Endothelial cell of umbilical vein (primary cell): ENCODE data around the gene DDX3X. TPM values are rescaled to one million over a fixed set of nuclear protein-coding genes. Genes with fewer than 3 reads are reported as not detected.

ENCODE experiments used
- BruUV-seq: library from RNA; stranded (reverse); fragments of 400-500 nt; replicated peaks from 2 replicates; lab custom pipeline; 2021; lab: Mats Ljungman, UMichigan
- CTCF ChIA-PET: fragments of 300-600, 350-600 bp; sonication (Branson Sonifier 250); formaldehyde crosslinking; loops from one replicate; lab custom pipeline; 2021; ENCODE audit warnings: antibody characterized with exemption, inconsistent platforms; lab: Charles Lee
- POLR2A ChIA-PET: fragments of 300-600, 350-600 bp; sonication (Branson Sonifier 250); formaldehyde crosslinking; loops from one replicate; lab custom pipeline; 2021; ENCODE audit warnings: antibody characterized with exemption, inconsistent platforms; lab: Charles Lee
- DNase-seq: peaks from one replicate; pipeline ENCODE4 v3.0.0-alpha.2; 2011; ENCODE audit warnings: low read depth, low spot score
- FAIRE-seq: peaks from 2 replicates; lab custom pipeline; 2011; peaks lifted over from hg19 to GRCh38; lab: Jason Lieb, UNC
- H2AFZ ChIP-seq: 2 replicates; pipeline ENCODE4 v1.6.0; 2012; ENCODE audit warnings: low read depth, low read length, control low read depth, inconsistent platforms
- H3K27ac ChIP-seq: 2 replicates; pipeline ENCODE4 v1.5.1; 2011; ENCODE audit warnings: low read depth, mild to moderate bottlenecking, control low read depth, low read length, moderate library complexity; ENCODE audit not compliant: insufficient read depth
- H3K27me3 ChIP-seq, 2 experiments: 2 replicates each; pipeline versions ENCODE4 v1.6.0 to v1.6.1; 2011; ENCODE audit warnings: low read length in 2 of 2, mixed read lengths in 1 of 2; ENCODE audit not compliant: control insufficient read depth in 2 of 2, insufficient read depth in 2 of 2
- H3K36me3 ChIP-seq, 2 experiments: 2 replicates in 1 of 2; 3 replicates in 1 of 2; pipeline ENCODE4 v1.5.1; 2011; ENCODE audit warnings: low read length in 2 of 2, mild to moderate bottlenecking in 1 of 2, moderate library complexity in 1 of 2; ENCODE audit not compliant: control insufficient read depth in 2 of 2, insufficient read depth in 2 of 2; ENCODE audit errors: extremely low read depth in 1 of 2
- H3K4me1 ChIP-seq: 3 replicates; pipeline ENCODE4 v1.5.1; 2011; ENCODE audit warnings: mild to moderate bottlenecking, low read length; ENCODE audit not compliant: control insufficient read depth, insufficient read depth; ENCODE audit errors: extremely low read depth
- H3K4me2 ChIP-seq: 2 replicates; pipeline ENCODE4 v1.6.1; 2011; ENCODE audit warnings: low read length, control low read depth, mixed read lengths; ENCODE audit not compliant: insufficient read depth
- H3K4me3 ChIP-seq, 3 experiments: fragments of 200-600 bp in 1 of 3; sonication (generic), shearing (Covaris generic) in 1 of 3; replicated peaks in 1 of 3; 2 replicates each; pipeline ENCODE4 v1.5.1; 2011 to 2016; ENCODE audit warnings: control low read depth in 3 of 3, low read length in 3 of 3, mild to moderate bottlenecking in 2 of 3, inconsistent platforms in 1 of 3, low read depth in 1 of 3, moderate library complexity in 1 of 3; ENCODE audit not compliant: insufficient read depth in 1 of 3
- H3K79me2 ChIP-seq: 2 replicates; pipeline ENCODE4 v1.6.0; 2012; ENCODE audit warnings: low read length, inconsistent platforms; ENCODE audit not compliant: control insufficient read depth, insufficient read depth
- H3K9ac ChIP-seq: replicated peaks from 2 replicates; pipeline ENCODE3; 2011; ENCODE audit warnings: low read length, control low read depth; ENCODE audit not compliant: insufficient read depth; ENCODE audit errors: extremely low read depth
- H3K9me1 ChIP-seq: replicated peaks from 3 replicates; pipeline ENCODE4 v1.6.0; 2011; ENCODE audit warnings: mild to moderate bottlenecking, low read length; ENCODE audit not compliant: control insufficient read depth, insufficient read depth; ENCODE audit errors: extremely low read depth
- H3K9me3 ChIP-seq: replicated peaks from 2 replicates; pipeline ENCODE4 v1.5.1; 2012; ENCODE audit warnings: low read length, inconsistent platforms; ENCODE audit not compliant: control insufficient read depth, insufficient read depth
- H4K20me1 ChIP-seq: replicated peaks from 2 replicates; pipeline ENCODE3; 2011; ENCODE audit warnings: mild to moderate bottlenecking, low read length; ENCODE audit not compliant: control insufficient read depth, insufficient read depth; ENCODE audit errors: extremely low read depth
- CTCF ChIP-seq, 2 donors: IDR thresholded peaks; 1 replicate in 1 of 2; 2 replicates in 1 of 2; pipeline ENCODE4 v1.5.1; 2011; ENCODE audit warnings: low read length in 2 of 2, mild to moderate bottlenecking in 2 of 2, moderate library complexity in 2 of 2, control low read depth in 1 of 2, inconsistent platforms in 1 of 2, low read depth in 1 of 2; ENCODE audit not compliant: insufficient read depth in 1 of 2; ENCODE audit errors: extremely low read depth in 1 of 2
- EZH2 ChIP-seq: IDR thresholded peaks from 2 replicates; pipeline ENCODE4 v1.6.1; 2012; ENCODE audit warnings: borderline replicate concordance, low read depth, mild to moderate bottlenecking, moderate library complexity, low read length, inconsistent platforms; ENCODE audit not compliant: severe bottlenecking
- FOS ChIP-seq: IDR thresholded peaks from 2 replicates; pipeline ENCODE4 v1.6.1; 2011; ENCODE audit warnings: mild to moderate bottlenecking, low read length, moderate library complexity, borderline replicate concordance; ENCODE audit not compliant: insufficient read depth
- GATA2 ChIP-seq: IDR thresholded peaks from 2 replicates; pipeline ENCODE4 v1.7.0; 2011; ENCODE audit warnings: low read depth, mild to moderate bottlenecking, moderate library complexity, mixed read lengths, low read length; ENCODE audit not compliant: insufficient read length, insufficient read depth
- JUN ChIP-seq: IDR thresholded peaks from 2 replicates; pipeline ENCODE4 v1.6.1; 2011; ENCODE audit warnings: borderline replicate concordance, low read depth; ENCODE audit not compliant: insufficient read length, insufficient read depth
- MAX ChIP-seq: IDR thresholded peaks from 2 replicates; pipeline ENCODE4 v1.6.1; 2011; ENCODE audit not compliant: insufficient read depth, insufficient read length
- MYC ChIP-seq: IDR thresholded peaks from one replicate; pipeline ENCODE4 v1.6.1; 2011; ENCODE audit warnings: mild to moderate bottlenecking, low read depth, low read length
- POLR2A ChIP-seq: IDR thresholded peaks from 2 replicates; pipeline ENCODE4 v1.6.1; 2012; ENCODE audit warnings: low read depth, mild to moderate bottlenecking, control low read depth, low read length
- POLR2AphosphoS5 ChIP-seq: IDR thresholded peaks from 2 replicates; pipeline ENCODE4 v1.6.1; 2012; ENCODE audit warnings: low read depth, mild to moderate bottlenecking, control low read depth, low read length, moderate library complexity; ENCODE audit not compliant: insufficient read depth
- dilution Hi-C: fragments of 300-500 bp; cut with MboI; formaldehyde crosslinking; loops from one replicate; pipeline ENCODE4 v1.15.0; 2019; ENCODE audit warnings: low sequenced_read_pairs; ENCODE audit not compliant: extremely low pct_ligation_motif_present
- intact Hi-C: fragments of 100-400 bp; cut with micrococcal nuclease; formaldehyde crosslinking; loops from one replicate; pipeline ENCODE4 v1.10.0; 2022
- polyA plus RNA-seq, 4 experiments: library from polyadenylated mRNA; depleted of rRNA in 3 of 4; stranded (reverse) in 3 of 4; unstranded in 1 of 4; fragments of >200 nt; gene quantifications; 2 replicates each; pipeline versions ENCODE4 v1.2.1 to v1.2.3, GENCODE V29; 2011 to 2012; ENCODE audit warnings: missing spikeins in 1 of 4
- total RNA-seq: library from RNA; stranded (reverse); gene quantifications from 2 replicates; pipeline ENCODE4 v1.2.3, GENCODE V29; 2021

DDX3X gene
- total and polyA plus RNA-seq, 2 donors (not counting 3 experiments of a cell fraction or from before 2014, with no cell fraction given), result 48.5 to 300 TPM

DNA sequence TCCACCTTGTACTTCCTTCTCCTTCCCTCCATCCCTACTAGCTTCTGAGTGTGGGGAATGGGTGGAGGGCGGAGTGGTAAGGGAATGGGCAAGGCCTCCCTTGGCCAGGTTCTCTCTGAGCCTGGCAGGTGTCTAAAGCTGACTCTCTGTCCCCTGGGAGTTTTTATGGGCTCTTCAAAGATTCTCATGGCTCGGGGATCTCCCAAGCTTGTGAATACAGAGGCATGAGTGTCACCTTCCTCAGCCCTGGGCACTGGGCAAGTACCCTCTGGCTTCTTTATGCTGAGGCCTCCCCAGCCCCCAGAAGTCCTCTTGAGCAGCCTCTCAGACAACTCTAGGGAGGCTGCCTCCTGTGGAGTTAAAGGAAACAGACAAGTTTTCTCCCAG is 32.5 kb upstream of the DDX3X start:
- Histone ChIP-seq H3K27ac (peak overlapping the region; percentile 65), H3K9me3 (no peaks in the 10 kb centered on the region), H3K9me1 (no peaks in the 10 kb centered on the region), H3K27me3 (no peaks in the 10 kb centered on the region), H3K4me2 (peak overlapping the region; percentile 42), H3K4me3 (no peak overlapping the region), H4K20me1 (no peaks in the 10 kb centered on the region), H3K79me2 (no peaks in the 10 kb centered on the region), H3K9ac (no peak overlapping the region), H2AFZ (no peak overlapping the region), H3K4me1 (peaks cover 16% of the 10 kb centered on the region), H3K36me3 (no peaks in the 10 kb centered on the region)
- FAIRE-seq, result peak; percentile 86
- DNase-seq, result no peak
- intact Hi-C loops, result loop anchor here (2.0 kb wide), 1 partner anchor 31 kb away; no protein-coding TSS in a partner anchor
- TF ChIP-seq POLR2AphosphoS5 (no peak), JUN (no peak), POLR2A (no peak), MAX (no peak), GATA2 (no peak), EZH2 (no peak), FOS (no peak), CTCF (IDR thresholded peaks at IDR 0.05; ENCODE audit: extremely low read depth in 1 of 2, insufficient read depth in 1 of 2, low read depth in 1 of 2, low read length in 2 of 2) (no peak), MYC (no peak)
- BruUV-seq, result no TSS peak
- CTCF ChIA-PET, result no interaction called here
- POLR2A ChIA-PET, result interaction anchor here (0.6 kb wide), 1 partner anchor 29 kb away, joined by 5 read pairs; no protein-coding TSS in a partner anchor
- dilution Hi-C loops, result no loop called here
